GM10847 (cell line): Measurements from ENCODE around the gene CALHM4.

Experiments
- POLR2A ChIP-seq: IDR thresholded peaks from 2 replicates; pipeline ENCODE4 v1.6.1; 2011; ENCODE audit not compliant: insufficient read length; ENCODE audit errors: extremely low read depth

CALHM4 gene

DNA sequence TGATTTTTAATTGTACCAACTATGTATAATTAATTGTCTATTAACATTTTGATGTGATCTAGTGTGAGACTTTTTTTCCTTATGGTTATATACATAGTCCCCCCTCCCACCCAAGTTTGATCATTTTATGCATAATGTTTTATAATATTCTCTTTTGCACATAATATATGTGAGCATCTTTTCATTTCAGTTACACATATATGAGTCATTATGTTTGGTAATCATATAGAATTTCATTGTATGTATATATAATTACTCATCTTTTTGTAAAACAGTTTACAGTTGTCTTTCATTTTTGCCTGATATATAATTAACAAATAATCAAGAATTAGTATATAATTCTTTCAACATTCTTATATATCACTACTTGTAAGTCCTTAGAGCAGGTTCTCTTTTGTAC, 32.7 kb downstream of the CALHM4 start:
- TF ChIP-seq POLR2A: no peak

DNA sequence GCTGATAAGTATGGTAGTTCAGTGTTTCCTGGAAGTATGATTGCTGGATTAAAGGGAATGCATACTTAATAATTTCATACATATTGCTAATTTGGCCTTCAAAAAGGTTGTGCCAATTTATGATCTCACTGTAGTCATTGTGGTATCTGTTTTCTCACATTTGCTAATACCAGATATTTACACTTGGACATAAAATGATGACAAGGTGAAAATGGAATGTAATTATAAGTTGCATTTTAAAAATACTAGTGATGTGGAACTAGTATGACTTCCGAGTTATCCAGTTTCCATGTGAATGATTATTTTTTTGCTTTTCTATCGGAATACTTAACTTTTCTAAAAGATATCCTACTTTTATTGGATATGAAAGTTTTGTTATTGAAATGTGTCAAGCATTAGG, 33.2 kb downstream of the CALHM4 start:
- TF ChIP-seq POLR2A: no peak

DNA sequence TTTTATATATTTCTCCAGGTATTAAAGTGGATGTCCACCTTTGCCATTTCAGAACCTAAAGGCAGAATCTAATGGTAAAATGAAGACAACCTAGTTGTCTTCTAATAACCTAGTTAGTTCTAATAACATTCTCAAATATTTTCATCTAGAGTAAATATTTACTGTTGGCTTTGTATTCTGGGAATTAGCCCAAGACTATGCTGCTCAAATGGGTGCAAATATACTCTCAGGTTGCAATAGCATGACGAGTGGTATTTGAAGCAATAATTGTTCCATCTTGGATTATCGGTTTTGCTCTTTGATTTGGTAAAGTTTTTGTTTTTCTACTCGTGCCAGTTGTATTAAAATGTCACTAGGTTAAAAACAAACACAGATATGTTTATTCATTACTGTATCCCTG, 41.7 kb downstream of the CALHM4 start:
- TF ChIP-seq POLR2A: no peak

DNA sequence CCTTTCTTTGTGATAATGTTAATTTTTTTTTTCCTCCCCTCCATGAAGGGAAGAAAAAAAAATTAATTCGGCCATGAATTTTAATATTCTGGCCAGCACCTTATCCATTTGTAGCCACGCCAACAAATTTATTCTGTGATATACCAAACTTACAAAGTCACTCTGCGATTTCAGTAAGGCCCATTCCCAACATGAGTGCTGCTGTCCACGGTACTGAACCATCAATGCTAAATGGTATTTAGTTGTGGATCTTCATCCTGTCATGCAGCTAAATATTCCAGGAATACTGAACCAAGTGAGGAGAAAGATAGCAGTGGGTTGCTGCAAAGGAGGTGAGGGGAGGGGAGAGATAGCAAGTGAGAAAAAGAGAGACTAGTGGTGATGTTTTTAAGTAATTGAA, 43.3 kb downstream of the CALHM4 start:
- no peak for TF ChIP-seq POLR2A

DNA sequence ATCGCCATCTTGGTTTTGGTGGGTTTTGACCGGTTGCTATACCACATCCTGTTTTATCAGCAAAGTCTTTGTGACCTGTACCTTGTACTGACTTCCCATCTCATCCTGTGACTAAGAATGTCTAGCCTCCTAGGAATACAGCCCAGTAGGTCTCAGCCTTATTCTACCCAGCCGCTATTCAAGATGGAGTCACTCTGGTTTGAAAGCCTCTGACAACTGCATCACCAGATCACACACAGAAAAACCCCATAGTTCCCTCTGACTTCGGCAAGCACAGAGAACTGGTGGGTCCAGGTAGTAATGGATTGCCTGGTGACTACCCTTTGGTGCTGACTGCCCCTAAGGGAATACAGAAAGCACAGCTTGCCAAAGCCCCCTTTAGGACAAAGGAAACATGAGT, 52.4 kb downstream of the CALHM4 start:
- no peak for TF ChIP-seq POLR2A
